C4-2B (cell line): Measurements from ENCODE around the gene TCP11.

Source experiments
- H3K27ac ChIP-seq: fragments of 450-650 bp; 2 replicates; pipeline ENCODE4 v1.5.1; 2017
- ZFX ChIP-seq: fragments of 450-650 bp; IDR thresholded peaks from 2 replicates; pipeline ENCODE4 v1.6.1; 2017
- TF ChIP-seq, protein P1 (sequence below): fragments of 450-650 bp; conservative IDR thresholded peaks from 2 replicates; pipeline ENCODE4 v1.5.1; 2017; ENCODE audit warnings: mild to moderate bottlenecking

Gene TCP11

DNA sequence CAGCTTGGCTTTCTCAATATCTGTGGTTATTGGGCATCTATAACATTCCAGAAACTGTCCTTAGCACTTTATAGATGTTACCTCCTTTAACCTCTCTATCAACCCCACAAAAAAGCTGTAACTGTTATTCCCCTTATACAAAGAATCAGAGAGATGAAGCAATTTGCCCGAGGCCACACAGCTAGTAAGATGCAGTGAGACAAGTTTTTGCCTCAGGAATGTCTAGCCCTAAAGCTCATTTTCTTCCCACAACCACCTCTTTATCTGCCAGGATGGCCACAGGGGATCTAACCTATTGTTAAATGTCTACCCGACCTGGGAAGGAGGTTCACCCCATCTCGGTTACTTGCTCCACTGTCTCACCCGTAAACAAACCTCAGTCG, 31.9 kb upstream of the TCP11 start:
- H3K27ac ChIP-seq: no peak overlapping the region
- TF ChIP-seq, protein P1, sequence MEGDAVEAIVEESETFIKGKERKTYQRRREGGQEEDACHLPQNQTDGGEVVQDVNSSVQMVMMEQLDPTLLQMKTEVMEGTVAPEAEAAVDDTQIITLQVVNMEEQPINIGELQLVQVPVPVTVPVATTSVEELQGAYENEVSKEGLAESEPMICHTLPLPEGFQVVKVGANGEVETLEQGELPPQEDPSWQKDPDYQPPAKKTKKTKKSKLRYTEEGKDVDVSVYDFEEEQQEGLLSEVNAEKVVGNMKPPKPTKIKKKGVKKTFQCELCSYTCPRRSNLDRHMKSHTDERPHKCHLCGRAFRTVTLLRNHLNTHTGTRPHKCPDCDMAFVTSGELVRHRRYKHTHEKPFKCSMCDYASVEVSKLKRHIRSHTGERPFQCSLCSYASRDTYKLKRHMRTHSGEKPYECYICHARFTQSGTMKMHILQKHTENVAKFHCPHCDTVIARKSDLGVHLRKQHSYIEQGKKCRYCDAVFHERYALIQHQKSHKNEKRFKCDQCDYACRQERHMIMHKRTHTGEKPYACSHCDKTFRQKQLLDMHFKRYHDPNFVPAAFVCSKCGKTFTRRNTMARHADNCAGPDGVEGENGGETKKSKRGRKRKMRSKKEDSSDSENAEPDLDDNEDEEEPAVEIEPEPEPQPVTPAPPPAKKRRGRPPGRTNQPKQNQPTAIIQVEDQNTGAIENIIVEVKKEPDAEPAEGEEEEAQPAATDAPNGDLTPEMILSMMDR: no peak
- no peak for TF ChIP-seq ZFX

DNA sequence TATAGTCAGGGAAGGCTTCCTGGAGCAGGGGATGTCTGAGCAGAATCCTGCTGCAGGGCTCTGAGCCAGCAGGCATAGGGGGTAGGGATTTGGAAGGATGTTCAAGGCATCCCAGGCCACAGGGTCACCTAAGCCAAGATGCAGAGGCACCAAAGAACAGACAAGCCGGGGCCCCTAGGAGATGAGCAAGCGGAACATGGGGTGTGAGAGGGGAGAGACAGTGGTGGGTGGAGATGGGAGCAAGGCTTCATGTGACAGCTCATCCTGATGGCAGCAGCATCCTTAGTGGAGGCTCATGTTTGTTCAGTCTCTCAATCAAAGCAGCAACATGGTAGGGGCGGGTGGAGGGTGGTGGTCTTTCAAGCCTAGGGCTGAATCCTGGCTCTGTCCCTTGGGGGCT, 29.8 kb upstream of the TCP11 start:
- TF ChIP-seq, protein P1: no peak
- no peak for TF ChIP-seq ZFX
- H3K27ac ChIP-seq: no peak overlapping the region

DNA sequence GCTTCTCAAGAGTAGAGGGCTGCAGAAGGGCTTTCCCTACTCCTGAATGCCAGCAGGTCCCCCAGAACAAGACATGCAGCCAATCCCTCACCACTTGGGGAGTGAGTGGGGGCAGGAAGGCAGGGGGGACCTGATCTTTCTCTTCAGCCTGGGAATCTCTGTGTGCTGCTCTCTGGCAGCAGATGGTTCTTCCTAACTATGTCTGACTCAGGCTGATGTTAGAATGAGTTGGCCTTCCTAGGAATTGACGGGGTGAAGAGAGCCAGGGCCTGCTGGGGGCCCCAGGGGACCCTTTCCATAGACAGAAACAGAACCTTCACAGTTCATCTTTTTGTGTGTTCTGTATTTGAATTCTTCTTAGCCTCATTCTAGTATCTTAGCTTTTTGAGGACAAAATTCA, 29.0 kb upstream of the TCP11 start:
- TF ChIP-seq ZFX: no peak
- H3K27ac ChIP-seq: no peak overlapping the region

DNA sequence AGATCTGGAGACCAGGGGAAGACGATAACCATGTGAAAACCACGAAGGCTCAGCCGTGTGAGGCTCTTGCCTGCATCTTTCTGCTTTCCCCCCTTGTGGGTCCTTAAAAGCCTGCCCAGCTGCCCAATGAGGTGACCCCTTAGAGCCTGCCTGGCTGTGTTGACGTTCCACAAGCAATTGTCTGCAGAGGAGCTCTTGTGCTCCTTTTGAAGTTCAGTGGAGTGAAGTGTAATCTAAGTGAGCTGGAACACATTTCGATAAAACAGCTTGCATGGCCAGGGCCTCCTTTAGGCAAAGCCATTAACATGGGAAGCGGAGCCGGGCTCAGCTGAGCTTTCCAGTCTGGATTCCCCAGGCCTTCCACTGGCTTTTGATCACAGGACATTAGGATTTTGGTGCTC, 27.3 kb upstream of the TCP11 start:
- no peak overlapping the region for H3K27ac ChIP-seq
- TF ChIP-seq, protein P1: no peak
- TF ChIP-seq ZFX: no peak

DNA sequence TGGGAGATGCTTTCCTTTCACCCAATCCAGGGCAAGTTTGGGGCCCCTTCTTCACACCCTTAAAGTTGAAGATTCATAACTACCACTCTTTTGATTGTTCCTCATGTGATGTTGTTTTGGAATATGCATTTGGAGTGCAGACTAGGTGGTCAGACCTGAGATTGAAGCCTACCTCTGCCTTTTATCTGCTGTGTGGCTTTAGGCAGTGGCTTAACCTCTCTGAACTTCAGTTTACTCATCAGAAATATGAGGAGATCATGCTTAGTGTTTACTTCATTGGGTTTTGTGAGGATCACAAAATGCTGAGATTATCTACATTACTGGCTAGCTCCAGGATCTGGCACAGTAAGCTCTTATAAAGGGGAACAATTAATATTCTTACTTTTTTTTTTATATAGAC, 26.4 kb upstream of the TCP11 start:
- no peak overlapping the region for H3K27ac ChIP-seq
- TF ChIP-seq ZFX: no peak
- TF ChIP-seq, protein P1: no peak

DNA sequence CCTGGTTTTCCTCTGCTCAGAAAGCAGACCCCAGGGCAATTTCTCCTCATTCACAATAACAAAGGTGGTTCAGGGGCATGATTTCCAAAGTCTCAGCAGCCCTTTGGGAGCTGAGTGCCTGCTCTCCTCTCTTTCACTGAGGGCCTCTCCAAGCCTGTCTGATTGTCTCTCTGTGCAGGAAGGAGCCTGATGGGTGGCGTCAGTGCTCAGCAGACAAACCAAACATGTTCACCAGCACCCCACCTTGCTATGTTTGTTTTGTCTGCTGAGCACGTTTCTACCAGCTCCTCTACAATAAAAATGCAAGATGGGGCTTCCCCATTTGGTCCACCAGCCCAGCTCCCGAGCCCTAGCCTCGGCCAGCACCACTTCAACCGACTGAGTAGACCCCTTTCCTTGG, 25.4 kb upstream of the TCP11 start:
- no peak for TF ChIP-seq ZFX
- TF ChIP-seq, protein P1: no peak
- peak overlapping the region; percentile 66 for H3K27ac ChIP-seq

DNA sequence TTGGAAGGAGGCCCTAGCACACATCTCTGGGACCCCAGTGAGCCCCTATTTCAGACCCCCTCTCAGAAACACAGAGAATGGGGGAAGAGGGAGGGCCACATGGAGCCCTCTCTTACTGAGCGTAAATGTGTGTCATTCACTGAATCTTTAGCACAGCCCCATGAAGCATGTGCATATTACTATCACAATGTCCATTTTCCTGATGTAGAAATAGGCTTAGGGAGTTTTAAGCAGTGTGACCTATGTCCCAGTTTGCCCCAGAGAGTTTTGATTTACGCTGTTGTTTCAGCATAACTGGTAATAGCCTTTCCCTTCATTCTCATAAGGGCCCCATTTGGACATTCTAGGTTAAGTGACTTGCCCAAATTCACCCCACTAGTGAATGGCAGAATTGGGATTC, 25.0 kb upstream of the TCP11 start:
- peak overlapping the region; percentile 66 for H3K27ac ChIP-seq
- TF ChIP-seq, protein P1: no peak
- no peak for TF ChIP-seq ZFX

DNA sequence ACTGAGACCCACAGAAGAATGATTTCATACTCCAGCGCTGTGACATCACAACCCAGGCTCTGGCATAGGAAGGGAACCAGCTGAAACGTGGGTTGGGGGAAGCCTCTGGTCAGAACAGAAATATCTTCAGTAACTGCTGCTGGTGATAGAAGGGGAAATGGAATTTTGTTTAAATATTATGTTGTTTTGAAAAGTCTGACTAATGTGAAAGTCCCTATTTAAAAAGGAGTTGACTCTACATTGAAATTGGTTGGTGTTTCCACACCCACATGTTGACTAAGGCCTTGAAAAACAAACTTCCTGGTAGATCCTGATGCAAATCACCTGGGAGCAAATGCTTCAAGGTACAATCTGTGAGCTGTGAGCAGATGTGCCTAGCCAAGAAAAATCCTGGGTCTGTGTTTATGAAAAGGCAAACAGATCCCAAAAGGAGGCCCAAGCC, 24.5 kb upstream of the TCP11 start:
- TF ChIP-seq ZFX: no peak
- TF ChIP-seq, protein P1: no peak
- H3K27ac ChIP-seq: peak overlapping the region; percentile 66
